Breast epithelium (tissue), 3 donors: ENCODE results near the gene GOT1.

ENCODE experiments used
- POLR2A ChIP-seq: fragments of 450-650 bp; IDR thresholded peaks from one replicate; pipeline ENCODE4 v1.6.1; 2016; ENCODE audit warnings: antibody characterized with exemption, mild to moderate bottlenecking, moderate library complexity
- TF ChIP-seq, protein P1 (sequence below), 3 donors: fragments of 450-650 bp; IDR thresholded peaks; one replicate each; pipeline ENCODE4 v1.5.1; 2016 to 2017; ENCODE audit warnings: antibody characterized with exemption in 3 of 3, mild to moderate bottlenecking in 3 of 3, moderate library complexity in 3 of 3

DNA sequence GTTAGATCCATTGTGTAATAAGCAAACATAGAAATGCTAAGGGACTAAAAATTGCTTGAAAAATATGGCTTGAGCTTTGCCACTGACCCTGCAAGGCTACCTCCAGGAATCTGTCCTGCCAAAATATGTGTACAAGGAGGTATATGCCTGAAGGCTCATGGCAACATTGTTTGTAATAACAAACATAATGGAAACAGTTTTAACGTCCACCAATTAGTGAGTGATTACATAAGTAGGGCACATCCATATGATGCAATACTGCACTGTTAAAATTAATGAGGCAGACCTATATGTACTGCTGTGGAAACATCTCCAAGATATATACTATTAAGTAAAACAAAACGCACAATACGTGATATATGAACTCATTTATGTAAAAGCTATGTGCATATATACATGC is 13.1 kb upstream of the GOT1 start:
- TF ChIP-seq, protein P1, sequence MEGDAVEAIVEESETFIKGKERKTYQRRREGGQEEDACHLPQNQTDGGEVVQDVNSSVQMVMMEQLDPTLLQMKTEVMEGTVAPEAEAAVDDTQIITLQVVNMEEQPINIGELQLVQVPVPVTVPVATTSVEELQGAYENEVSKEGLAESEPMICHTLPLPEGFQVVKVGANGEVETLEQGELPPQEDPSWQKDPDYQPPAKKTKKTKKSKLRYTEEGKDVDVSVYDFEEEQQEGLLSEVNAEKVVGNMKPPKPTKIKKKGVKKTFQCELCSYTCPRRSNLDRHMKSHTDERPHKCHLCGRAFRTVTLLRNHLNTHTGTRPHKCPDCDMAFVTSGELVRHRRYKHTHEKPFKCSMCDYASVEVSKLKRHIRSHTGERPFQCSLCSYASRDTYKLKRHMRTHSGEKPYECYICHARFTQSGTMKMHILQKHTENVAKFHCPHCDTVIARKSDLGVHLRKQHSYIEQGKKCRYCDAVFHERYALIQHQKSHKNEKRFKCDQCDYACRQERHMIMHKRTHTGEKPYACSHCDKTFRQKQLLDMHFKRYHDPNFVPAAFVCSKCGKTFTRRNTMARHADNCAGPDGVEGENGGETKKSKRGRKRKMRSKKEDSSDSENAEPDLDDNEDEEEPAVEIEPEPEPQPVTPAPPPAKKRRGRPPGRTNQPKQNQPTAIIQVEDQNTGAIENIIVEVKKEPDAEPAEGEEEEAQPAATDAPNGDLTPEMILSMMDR (IDR thresholded peaks at IDR 0.05) = no peak
- no peak for TF ChIP-seq POLR2A
